GM23338 (cell line): Measurements from ENCODE around the gene EP400.

Experiments used
- CREB1 ChIP-seq: fragments of 250-450 bp; sonication (Bioruptor Pico); IDR thresholded peaks from 2 replicates; pipeline ENCODE4 v1.5.0; 2020; ENCODE audit warnings: low read depth, mild to moderate bottlenecking, moderate library complexity
- CTCF ChIP-seq, 2 experiments: fragments of 200-600 bp in 1 of 2; sonication (generic) in 1 of 2; conservative IDR thresholded peaks; 2 replicates each; pipeline versions ENCODE4 v1.5.1 to v1.6.1; 2016 to 2017; ENCODE audit warnings: antibody characterized with exemption in 2 of 2, low read depth in 2 of 2, mild to moderate bottlenecking in 2 of 2, moderate library complexity in 1 of 2
- EZH2 ChIP-seq: fragments of 200-600 bp; sonication (generic); IDR thresholded peaks from one replicate; pipeline ENCODE4 v1.8.0; 2017; ENCODE audit warnings: antibody characterized with exemption, mild to moderate bottlenecking, low read depth; ENCODE audit not compliant: unreplicated experiment
- EZH2phosphoT487 ChIP-seq: fragments of 200-600 bp; sonication (generic); IDR thresholded peaks from one replicate; pipeline ENCODE4 v1.8.1; 2018; ENCODE audit warnings: antibody characterized with exemption; ENCODE audit not compliant: unreplicated experiment
- JUNB ChIP-seq: IDR thresholded peaks from one replicate; pipeline ENCODE4 v1.6.1; 2016; ENCODE audit warnings: antibody characterized with exemption; ENCODE audit not compliant: unreplicated experiment
- NANOG ChIP-seq: IDR thresholded peaks from 2 replicates; pipeline ENCODE4 v1.6.1; 2016; ENCODE audit warnings: antibody characterized with exemption, borderline replicate concordance
- POLR2AphosphoS5 ChIP-seq: IDR thresholded peaks from 2 replicates; pipeline ENCODE4 v1.6.1; 2016; ENCODE audit warnings: antibody characterized with exemption, low read depth
- STAT1 ChIP-seq: IDR thresholded peaks from one replicate; pipeline ENCODE4 v1.6.1; 2016; ENCODE audit warnings: antibody characterized with exemption; ENCODE audit not compliant: unreplicated experiment
- ZNF114 ChIP-seq: fragments of 250-450 bp; sonication (Bioruptor Pico); IDR thresholded peaks from 2 replicates; pipeline ENCODE4 v1.5.0; 2020; ENCODE audit warnings: mild to moderate bottlenecking, moderate library complexity
- ZNF331 ChIP-seq: fragments of 250-450 bp; sonication (Bioruptor Pico); IDR thresholded peaks from 2 replicates; pipeline ENCODE4 v1.5.0; 2020; ENCODE audit warnings: low read depth, mild to moderate bottlenecking, moderate library complexity
- TF ChIP-seq, protein P1 (sequence below): IDR thresholded peaks from one replicate; pipeline ENCODE4 v1.6.1; 2018; ENCODE audit warnings: antibody characterized with exemption; ENCODE audit not compliant: unreplicated experiment
- TF ChIP-seq, protein P2 (sequence below): IDR thresholded peaks from 2 replicates; pipeline ENCODE4 v1.6.1; 2016; ENCODE audit warnings: antibody characterized with exemption

- no peak for TF ChIP-seq CTCF (conservative IDR thresholded peaks at IDR 0.05; ENCODE audit: low read depth in 2 of 2)
- TF ChIP-seq EZH2 = no peak
- no peak for TF ChIP-seq EZH2phosphoT487
- TF ChIP-seq, protein P1, sequence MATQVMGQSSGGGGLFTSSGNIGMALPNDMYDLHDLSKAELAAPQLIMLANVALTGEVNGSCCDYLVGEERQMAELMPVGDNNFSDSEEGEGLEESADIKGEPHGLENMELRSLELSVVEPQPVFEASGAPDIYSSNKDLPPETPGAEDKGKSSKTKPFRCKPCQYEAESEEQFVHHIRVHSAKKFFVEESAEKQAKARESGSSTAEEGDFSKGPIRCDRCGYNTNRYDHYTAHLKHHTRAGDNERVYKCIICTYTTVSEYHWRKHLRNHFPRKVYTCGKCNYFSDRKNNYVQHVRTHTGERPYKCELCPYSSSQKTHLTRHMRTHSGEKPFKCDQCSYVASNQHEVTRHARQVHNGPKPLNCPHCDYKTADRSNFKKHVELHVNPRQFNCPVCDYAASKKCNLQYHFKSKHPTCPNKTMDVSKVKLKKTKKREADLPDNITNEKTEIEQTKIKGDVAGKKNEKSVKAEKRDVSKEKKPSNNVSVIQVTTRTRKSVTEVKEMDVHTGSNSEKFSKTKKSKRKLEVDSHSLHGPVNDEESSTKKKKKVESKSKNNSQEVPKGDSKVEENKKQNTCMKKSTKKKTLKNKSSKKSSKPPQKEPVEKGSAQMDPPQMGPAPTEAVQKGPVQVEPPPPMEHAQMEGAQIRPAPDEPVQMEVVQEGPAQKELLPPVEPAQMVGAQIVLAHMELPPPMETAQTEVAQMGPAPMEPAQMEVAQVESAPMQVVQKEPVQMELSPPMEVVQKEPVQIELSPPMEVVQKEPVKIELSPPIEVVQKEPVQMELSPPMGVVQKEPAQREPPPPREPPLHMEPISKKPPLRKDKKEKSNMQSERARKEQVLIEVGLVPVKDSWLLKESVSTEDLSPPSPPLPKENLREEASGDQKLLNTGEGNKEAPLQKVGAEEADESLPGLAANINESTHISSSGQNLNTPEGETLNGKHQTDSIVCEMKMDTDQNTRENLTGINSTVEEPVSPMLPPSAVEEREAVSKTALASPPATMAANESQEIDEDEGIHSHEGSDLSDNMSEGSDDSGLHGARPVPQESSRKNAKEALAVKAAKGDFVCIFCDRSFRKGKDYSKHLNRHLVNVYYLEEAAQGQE = no peak
- TF ChIP-seq POLR2AphosphoS5 = no peak
- no peak for TF ChIP-seq JUNB
- TF ChIP-seq ZNF331 (CRISPR knock-in tag) = no peak
- no peak for TF ChIP-seq NANOG
- TF ChIP-seq ZNF114 (CRISPR knock-in tag) = no peak
- no peak for TF ChIP-seq CREB1 (CRISPR knock-in tag)
- TF ChIP-seq STAT1 = no peak
- TF ChIP-seq, protein P2, sequence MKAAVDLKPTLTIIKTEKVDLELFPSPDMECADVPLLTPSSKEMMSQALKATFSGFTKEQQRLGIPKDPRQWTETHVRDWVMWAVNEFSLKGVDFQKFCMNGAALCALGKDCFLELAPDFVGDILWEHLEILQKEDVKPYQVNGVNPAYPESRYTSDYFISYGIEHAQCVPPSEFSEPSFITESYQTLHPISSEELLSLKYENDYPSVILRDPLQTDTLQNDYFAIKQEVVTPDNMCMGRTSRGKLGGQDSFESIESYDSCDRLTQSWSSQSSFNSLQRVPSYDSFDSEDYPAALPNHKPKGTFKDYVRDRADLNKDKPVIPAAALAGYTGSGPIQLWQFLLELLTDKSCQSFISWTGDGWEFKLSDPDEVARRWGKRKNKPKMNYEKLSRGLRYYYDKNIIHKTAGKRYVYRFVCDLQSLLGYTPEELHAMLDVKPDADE = no peak
These were observed 179.3 kb downstream of the EP400 start for GRCh38 chr12:132129007-132129406.
